ENCODE data around the gene TAS2R14. TPM values are rescaled to one million over a fixed set of nuclear protein-coding genes. Genes with fewer than 3 reads are reported as not detected.

Gene TAS2R14
- total RNA-seq, 1 experiment from 2014 or later: 1.3 TPM

- no peaks in the 10 kb centered on the region for H3K4me1 Mint-ChIP-seq
- ATAC-seq (no peak), DNase-seq (ENCODE audit: low spot score) (no peak)
- H3K9me3 Mint-ChIP-seq: peaks cover 14% of the 10 kb centered on the region
- H3K27ac Mint-ChIP-seq: no peak overlapping the region
- H3K27me3 Mint-ChIP-seq (ENCODE audit: low read depth): no peaks in the 10 kb centered on the region
- TF ChIP-seq ZNF232 (CRISPR knock-in tag; IDR thresholded peaks at IDR 0.05): no peak
- no peak for TF ChIP-seq CREB1 (CRISPR knock-in tag; IDR thresholded peaks at IDR 0.05)
- TF ChIP-seq IRF1 (CRISPR knock-in tag; IDR thresholded peaks at IDR 0.05): no peak
- no peak for TF ChIP-seq ZNF396 (CRISPR knock-in tag; IDR thresholded peaks at IDR 0.05; ENCODE audit: borderline replicate concordance)
- no peak for TF ChIP-seq MAX (CRISPR knock-in tag; IDR thresholded peaks at IDR 0.05)
- TF ChIP-seq ESRRA (CRISPR knock-in tag; IDR thresholded peaks at IDR 0.05; ENCODE audit: borderline replicate concordance): no peak
- no peak for TF ChIP-seq OVOL2 (CRISPR knock-in tag; IDR thresholded peaks at IDR 0.05; ENCODE audit: borderline replicate concordance)
- no peak for TF ChIP-seq FOXP1 (CRISPR knock-in tag; IDR thresholded peaks at IDR 0.05; ENCODE audit: borderline replicate concordance)
- TF ChIP-seq ZNF281 (CRISPR knock-in tag; IDR thresholded peaks at IDR 0.05): no peak
- TF ChIP-seq SP1 (CRISPR knock-in tag; conservative IDR thresholded peaks at IDR 0.05): no peak
- TF ChIP-seq ZNF416 (CRISPR knock-in tag; IDR thresholded peaks at IDR 0.05): no peak
- TF ChIP-seq ZMAT4 (CRISPR knock-in tag; IDR thresholded peaks at IDR 0.05): no peak
- TF ChIP-seq NR3C1 (CRISPR knock-in tag; conservative IDR thresholded peaks at IDR 0.05; ENCODE audit: low read depth): no peak
- TF ChIP-seq ZNF425 (CRISPR knock-in tag; conservative IDR thresholded peaks at IDR 0.05): no peak
- TF ChIP-seq ATF3 (CRISPR knock-in tag; conservative IDR thresholded peaks at IDR 0.05): no peak
- TF ChIP-seq FOXJ3 (CRISPR knock-in tag; IDR thresholded peaks at IDR 0.05; ENCODE audit: borderline replicate concordance): no peak
- TF ChIP-seq E2F4 (CRISPR knock-in tag; IDR thresholded peaks at IDR 0.05; ENCODE audit: borderline replicate concordance, low read depth): no peak
- no peak for TF ChIP-seq ZNF263 (CRISPR knock-in tag; IDR thresholded peaks at IDR 0.05; ENCODE audit: low read depth)
- TF ChIP-seq ZBTB21 (CRISPR knock-in tag; IDR thresholded peaks at IDR 0.05; ENCODE audit: borderline replicate concordance): no peak
- TF ChIP-seq ATF1 (CRISPR knock-in tag; IDR thresholded peaks at IDR 0.05): no peak
- ChIA-PET POLR2A (no interaction called here), CTCF (interaction anchor here (1.9 kb wide), 1 partner anchor 188 kb away, joined by 4 read pairs; no protein-coding TSS in a partner anchor)
- no peak overlapping the region for H3K4me3 Mint-ChIP-seq
- peaks cover 8% of the 10 kb centered on the region; the same call in 1 of the 2 replicates for H3K36me3 Mint-ChIP-seq
Observed at GRCh38 chr12:10959804-10960203, 20.7 kb upstream of the TAS2R14 start.

Measured in WTC11 (cell line).